H9 (cell line): ENCODE results near the gene FAM53B. TPM values are rescaled to one million over a fixed set of nuclear protein-coding genes. Genes with fewer than 3 reads are reported as not detected.

Experiments used
- DNase-seq: peaks from one replicate; pipeline ENCODE4 v3.0.0-alpha.2; 2017
- H2AFZ ChIP-seq: one replicate; pipeline ENCODE4 v1.6.1; 2013; ENCODE audit warnings: mild to moderate bottlenecking, low read length, control low read depth, moderate library complexity
- H2AK5ac ChIP-seq: 2 replicates; pipeline ENCODE4 v1.6.1; 2013; ENCODE audit warnings: low read length, control low read depth, mixed read lengths; ENCODE audit not compliant: insufficient read length
- H2BK120ac ChIP-seq: one replicate; pipeline ENCODE4 v1.6.1; 2013; ENCODE audit warnings: low read depth, mild to moderate bottlenecking, low read length, control low read depth, inconsistent platforms; ENCODE audit not compliant: poor library complexity, severe bottlenecking
- H2BK12ac ChIP-seq: 2 replicates; pipeline ENCODE4 v1.6.1; 2013; ENCODE audit warnings: low read length, control low read depth, mixed read lengths, low read depth; ENCODE audit not compliant: insufficient read length
- H2BK15ac ChIP-seq: 2 replicates; pipeline ENCODE4 v1.6.1; 2013; ENCODE audit warnings: low read depth, low read length, control low read depth
- H2BK20ac ChIP-seq: one replicate; pipeline ENCODE4 v1.6.1; 2013; ENCODE audit warnings: low read depth, mild to moderate bottlenecking, low read length, control low read depth, inconsistent platforms; ENCODE audit not compliant: poor library complexity, severe bottlenecking
- H2BK5ac ChIP-seq: 2 replicates; pipeline ENCODE4 v1.6.1; 2013; ENCODE audit warnings: low read length, control low read depth, mixed read lengths; ENCODE audit not compliant: insufficient read length
- H3K14ac ChIP-seq: 2 replicates; pipeline ENCODE4 v1.6.1; 2013; ENCODE audit warnings: low read length, control low read depth; ENCODE audit not compliant: insufficient read depth
- H3K18ac ChIP-seq: 2 replicates; pipeline ENCODE4 v1.6.1; 2013; ENCODE audit warnings: low read depth, mild to moderate bottlenecking, mixed read lengths, low read length, control low read depth; ENCODE audit not compliant: insufficient read length
- H3K23ac ChIP-seq: 2 replicates; pipeline ENCODE4 v1.6.1; 2013; ENCODE audit warnings: low read length, control low read depth, mixed read lengths, low read depth; ENCODE audit not compliant: insufficient read length
- H3K23me2 ChIP-seq: 2 replicates; pipeline ENCODE4 v1.6.1; 2013; ENCODE audit warnings: low read depth, mild to moderate bottlenecking, mixed read lengths, low read length, control low read depth; ENCODE audit not compliant: insufficient read length, poor library complexity, severe bottlenecking
- H3K27ac ChIP-seq: 2 replicates; pipeline ENCODE4 v1.5.1; 2013; ENCODE audit warnings: low read length, control low read depth, mixed read lengths, low read depth; ENCODE audit not compliant: insufficient read length
- H3K27me3 ChIP-seq: 2 replicates; pipeline ENCODE4 v1.6.1; 2013; ENCODE audit warnings: low read length, control low read depth, inconsistent platforms; ENCODE audit not compliant: insufficient read depth
- H3K4ac ChIP-seq: 2 replicates; pipeline ENCODE4 v1.6.1; 2013; ENCODE audit warnings: low read depth, mild to moderate bottlenecking, control low read depth, inconsistent platforms, low read length, moderate library complexity
- H3K4me1 ChIP-seq: 2 replicates; pipeline ENCODE4 v1.6.1; 2013; ENCODE audit warnings: low read length, control low read depth, inconsistent platforms; ENCODE audit not compliant: insufficient read depth
- H3K4me2 ChIP-seq: 2 replicates; pipeline ENCODE4 v1.6.1; 2013; ENCODE audit warnings: low read length, control low read depth, mixed read lengths; ENCODE audit not compliant: insufficient read length, insufficient read depth
- H3K56ac ChIP-seq: 2 replicates; pipeline ENCODE4 v1.6.1; 2013; ENCODE audit warnings: low read depth, mild to moderate bottlenecking, mixed read lengths, low read length, control low read depth; ENCODE audit not compliant: insufficient read length
- H3K79me1 ChIP-seq: 2 replicates; pipeline ENCODE4 v1.6.1; 2013; ENCODE audit warnings: low read depth, mild to moderate bottlenecking, moderate library complexity, low read length, control low read depth, inconsistent platforms; ENCODE audit not compliant: insufficient read depth, poor library complexity, severe bottlenecking
- H3K79me2 ChIP-seq: 2 replicates; pipeline ENCODE4 v1.6.1; 2013; ENCODE audit warnings: low read length, control low read depth, inconsistent platforms; ENCODE audit not compliant: insufficient read depth
- H3K9ac ChIP-seq: 2 replicates; pipeline ENCODE4 v1.6.1; 2013; ENCODE audit warnings: low read length, control low read depth, mixed read lengths; ENCODE audit not compliant: insufficient read length; ENCODE audit errors: extremely low read depth
- H3K9me3 ChIP-seq: one replicate; pipeline ENCODE4 v1.6.1; 2013; ENCODE audit warnings: low read depth, low read length, inconsistent platforms; ENCODE audit not compliant: control insufficient read depth
- H3T11ph ChIP-seq: one replicate; pipeline ENCODE4 v1.6.1; 2013; ENCODE audit warnings: mild to moderate bottlenecking, low read length, control low read depth, inconsistent platforms
- H4K20me1 ChIP-seq: one replicate; pipeline ENCODE4 v1.6.1; 2013; ENCODE audit not compliant: control insufficient read depth, insufficient read length, insufficient read depth
- H4K5ac ChIP-seq: 2 replicates; pipeline ENCODE4 v1.6.1; 2013; ENCODE audit warnings: low read depth, mild to moderate bottlenecking, mixed read lengths, low read length, control low read depth; ENCODE audit not compliant: insufficient read length
- H4K8ac ChIP-seq: replicated peaks from 2 replicates; pipeline ENCODE4 v1.6.1; 2013; ENCODE audit warnings: low read length, control low read depth, mixed read lengths, low read depth; ENCODE audit not compliant: insufficient read length
- H4K91ac ChIP-seq: 2 replicates; pipeline ENCODE4 v1.6.1; 2013; ENCODE audit warnings: low read depth, mild to moderate bottlenecking, moderate library complexity, mixed read lengths, low read length, control low read depth; ENCODE audit not compliant: insufficient read length
- H3K27ac Mint-ChIP-seq, 3 experiments: 2 replicates in 2 of 3; 3 replicates in 1 of 3; pipeline ENCODE4 v1.8.0; 2020 to 2021; ENCODE audit warnings: mixed read lengths in 3 of 3, mild to moderate bottlenecking in 1 of 3, moderate library complexity in 1 of 3
- H3K27me3 Mint-ChIP-seq: 2 replicates; pipeline ENCODE4 v1.8.0; 2021; ENCODE audit warnings: low read depth, mild to moderate bottlenecking, moderate library complexity, mixed read lengths
- H3K36me3 Mint-ChIP-seq, 3 experiments: 2 replicates in 2 of 3; 3 replicates in 1 of 3; pipeline ENCODE4 v1.8.0; 2020 to 2021; ENCODE audit warnings: low read depth in 3 of 3, mixed read lengths in 3 of 3; ENCODE audit not compliant: insufficient read depth in 1 of 3
- H3K4me1 Mint-ChIP-seq, 2 experiments: 2 replicates each; pipeline ENCODE4 v1.8.0; 2020; ENCODE audit warnings: mixed read lengths in 2 of 2
- H3K4me3 Mint-ChIP-seq, 2 experiments: 2 replicates in 1 of 2; 3 replicates in 1 of 2; pipeline ENCODE4 v1.8.0; 2020 to 2021; ENCODE audit warnings: mild to moderate bottlenecking in 2 of 2, mixed read lengths in 2 of 2, moderate library complexity in 1 of 2
- H3K9me3 Mint-ChIP-seq, 2 experiments: 2 replicates in 1 of 2; 3 replicates in 1 of 2; pipeline ENCODE4 v1.8.0; 2020; ENCODE audit warnings: mild to moderate bottlenecking in 2 of 2, mixed read lengths in 2 of 2, moderate library complexity in 1 of 2
- CTCF ChIP-seq: fragments of 200-600 bp; sonication (generic); conservative IDR thresholded peaks from 3 replicates; pipeline ENCODE4 v1.8.0; 2021; ENCODE audit warnings: antibody characterized with exemption, mild to moderate bottlenecking
- WGBS: extraction: QIAGEN DNeasy Blood & Tissue Kit; methylation state at CpG from one replicate; pipeline ENCODE4 v1.1.7; 2013; ENCODE audit warnings: missing lambda C conversion rate, low lambda C conversion rate, mixed read lengths; ENCODE audit not compliant: insufficient read length; ENCODE audit errors: extremely low coverage; 5-methylcytosine and 5-hydroxymethylcytosine counted together
- total RNA-seq: library from RNA; stranded (reverse); gene quantifications from 2 replicates; pipeline ENCODE4 v1.2.1, GENCODE V29; 2021

The FAM53B gene
- total RNA-seq, 1 experiment from 2014 or later = 11.5 TPM

- Mint-ChIP-seq H3K9me3 (no peaks in the 10 kb centered on the region), H3K36me3 (peaks cover 4 to 26% (median 21%) of the 10 kb centered on the region in 3 experiments; a peak in 5 of 7 replicates), H3K4me1 (peaks cover 21 to 28% of the 10 kb centered on the region in 2 experiments), H3K27ac (peak overlapping the region in 1 of 3 experiments; percentile 36; a peak in 1 of 7 replicates), H3K4me3 (no peak overlapping the region), H3K27me3 (no peaks in the 10 kb centered on the region)
- H4K20me1 ChIP-seq = no peaks in the 10 kb centered on the region
- H3K23ac ChIP-seq = no peak overlapping the region
- no peak overlapping the region for H2BK120ac ChIP-seq
- no peak overlapping the region for H2BK20ac ChIP-seq
- H2AK5ac ChIP-seq = no peak overlapping the region
- peaks cover 2% of the 10 kb centered on the region; the same call in 1 of the 2 replicates for H3K4me1 ChIP-seq
- no peaks in the 10 kb centered on the region for H3K79me2 ChIP-seq
- no peaks in the 10 kb centered on the region for H3K23me2 ChIP-seq
- no peak for DNase-seq
- no peaks in the 10 kb centered on the region for H3K79me1 ChIP-seq
- no peak overlapping the region for H3K4me2 ChIP-seq
- H4K91ac ChIP-seq = no peak overlapping the region
- H3K27ac ChIP-seq = no peak overlapping the region
- no peak overlapping the region for H2AFZ ChIP-seq
- no peak for TF ChIP-seq CTCF
- WGBS = no CpG with 5 or more reads among the region's 2 CpGs
- H3K27me3 ChIP-seq = no peaks in the 10 kb centered on the region
- H3K4ac ChIP-seq = no peak overlapping the region
- no peak overlapping the region for H4K8ac ChIP-seq
- H3K18ac ChIP-seq = no peak overlapping the region
- no peak overlapping the region for H4K5ac ChIP-seq
- H3K56ac ChIP-seq = no peak overlapping the region
- H2BK15ac ChIP-seq = no peak overlapping the region
- no peak overlapping the region for H2BK12ac ChIP-seq
- no peak overlapping the region for H3K14ac ChIP-seq
- no peak overlapping the region for H3T11ph ChIP-seq
- H3K9me3 ChIP-seq = no peaks in the 10 kb centered on the region
- H2BK5ac ChIP-seq = no peak overlapping the region
- no peak overlapping the region for H3K9ac ChIP-seq
These were observed 11.4 kb upstream of the FAM53B start for GRCh38 chr10:124755581-124755980.
